Peyer's patch (tissue), 4 donors: ENCODE data around the gene RPSA. TPM values are rescaled to one million over a fixed set of nuclear protein-coding genes. Genes with fewer than 3 reads are reported as not detected.
"Not testable (repeated sequence)": the region's sequence is repeated elsewhere in the genome, so short reads cannot be mapped to it uniquely, and the experiment has no call there.

Experiments
- DNase-seq, 3 donors: peaks; one replicate each; pipeline ENCODE4 v3.0.0-alpha.2; 2017 to 2019
- H3K27ac ChIP-seq, 4 donors: fragments of 200-600 bp; sonication (generic); one replicate each; pipeline ENCODE4 v1.5.1; 2016 to 2019
- H3K27me3 ChIP-seq, 2 donors: fragments of 200-600 bp; sonication (generic); one replicate each; pipeline ENCODE4 v1.5.1; 2019
- H3K36me3 ChIP-seq, 3 donors: fragments of 200-600 bp; sonication (generic); one replicate each; pipeline ENCODE4 v1.5.1; 2016 to 2019
- H3K4me1 ChIP-seq, 4 donors: fragments of 200-600 bp; sonication (generic); one replicate each; pipeline ENCODE4 v1.5.1; 2016 to 2019
- H3K4me3 ChIP-seq, 4 donors: fragments of 200-600 bp; sonication (generic); 1 replicate in 3 of 4; 2 replicates in 1 of 4; pipeline ENCODE4 v1.5.1; 2016 to 2019; ENCODE audit warnings: mild to moderate bottlenecking in 1 of 4
- H3K9me3 ChIP-seq, 4 donors: fragments of 200-600 bp; sonication (generic); one replicate each; pipeline ENCODE4 v1.5.1; 2016 to 2019; ENCODE audit warnings: mild to moderate bottlenecking in 1 of 4
- POLR2A ChIP-seq, 2 donors: fragments of 450-650 bp; IDR thresholded peaks; one replicate each; pipeline ENCODE4 v1.5.1; 2017; ENCODE audit warnings: antibody characterized with exemption in 2 of 2, mild to moderate bottlenecking in 2 of 2, moderate library complexity in 2 of 2
- total RNA-seq, 4 donors: library from RNA; depleted of rRNA; stranded (reverse); fragments of >200 nt; gene quantifications; one replicate each; pipeline ENCODE4 v1.1.0, GENCODE V29; 2016
- TF ChIP-seq, protein P1 (sequence below), 6 experiments: fragments of 450-650 bp in 4 of 6; fragments of 200-600 bp in 2 of 6; sonication (generic) in 1 of 6; IDR thresholded peaks; one replicate each; pipeline ENCODE4 v1.5.1; 2017 to 2019; ENCODE audit warnings: antibody characterized with exemption in 6 of 6, mild to moderate bottlenecking in 3 of 6, moderate library complexity in 1 of 6

The RPSA gene
- total RNA-seq, 4 donors from 2014 or later: 298 to 1,413 (median 477) TPM

DNA sequence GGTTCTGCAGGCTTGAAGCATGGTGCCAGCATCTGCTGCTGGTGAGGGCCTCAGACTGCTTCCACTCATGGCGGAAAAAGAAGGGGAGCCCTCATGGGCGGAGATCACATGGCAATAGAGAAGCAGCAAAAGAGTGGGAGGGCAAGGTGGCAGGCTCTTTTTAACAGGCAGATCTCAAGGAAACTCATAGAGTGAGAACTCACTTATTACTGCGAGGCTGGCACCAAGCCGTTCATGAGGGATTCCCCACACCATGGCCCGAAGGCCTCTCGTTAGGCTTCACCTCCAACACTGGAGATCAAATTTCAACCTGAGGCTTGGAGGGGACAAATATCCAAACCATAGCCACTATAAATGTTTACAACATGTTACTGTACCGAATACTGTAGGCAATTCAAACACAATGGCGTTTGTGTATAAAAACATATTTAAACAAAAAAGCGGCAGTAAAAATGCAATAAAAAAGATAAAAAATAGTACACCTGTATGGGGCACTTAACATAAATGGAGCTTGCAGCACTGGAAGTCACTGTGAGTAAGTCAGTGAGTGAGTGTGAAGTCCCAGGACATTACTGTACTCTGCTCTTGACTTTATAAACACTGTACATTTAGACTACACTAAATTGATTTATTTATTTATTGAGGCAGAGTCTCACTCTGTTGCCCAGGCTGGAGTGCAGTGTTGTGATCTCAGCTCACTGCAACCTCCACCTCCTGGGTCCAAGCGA, 42.1 kb downstream of the RPSA start:
- H3K27ac ChIP-seq: no peak overlapping the region
- H3K36me3 ChIP-seq: no peaks in the 10 kb centered on the region
- no peaks in the 10 kb centered on the region for H3K4me1 ChIP-seq
- no peak for DNase-seq
- no peak overlapping the region for H3K4me3 ChIP-seq
- H3K27me3 ChIP-seq: no peaks in the 10 kb centered on the region
- TF ChIP-seq, protein P1, sequence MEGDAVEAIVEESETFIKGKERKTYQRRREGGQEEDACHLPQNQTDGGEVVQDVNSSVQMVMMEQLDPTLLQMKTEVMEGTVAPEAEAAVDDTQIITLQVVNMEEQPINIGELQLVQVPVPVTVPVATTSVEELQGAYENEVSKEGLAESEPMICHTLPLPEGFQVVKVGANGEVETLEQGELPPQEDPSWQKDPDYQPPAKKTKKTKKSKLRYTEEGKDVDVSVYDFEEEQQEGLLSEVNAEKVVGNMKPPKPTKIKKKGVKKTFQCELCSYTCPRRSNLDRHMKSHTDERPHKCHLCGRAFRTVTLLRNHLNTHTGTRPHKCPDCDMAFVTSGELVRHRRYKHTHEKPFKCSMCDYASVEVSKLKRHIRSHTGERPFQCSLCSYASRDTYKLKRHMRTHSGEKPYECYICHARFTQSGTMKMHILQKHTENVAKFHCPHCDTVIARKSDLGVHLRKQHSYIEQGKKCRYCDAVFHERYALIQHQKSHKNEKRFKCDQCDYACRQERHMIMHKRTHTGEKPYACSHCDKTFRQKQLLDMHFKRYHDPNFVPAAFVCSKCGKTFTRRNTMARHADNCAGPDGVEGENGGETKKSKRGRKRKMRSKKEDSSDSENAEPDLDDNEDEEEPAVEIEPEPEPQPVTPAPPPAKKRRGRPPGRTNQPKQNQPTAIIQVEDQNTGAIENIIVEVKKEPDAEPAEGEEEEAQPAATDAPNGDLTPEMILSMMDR (IDR thresholded peaks at IDR 0.05): no peak
- TF ChIP-seq POLR2A (IDR thresholded peaks at IDR 0.05): no peak
- no peaks in the 10 kb centered on the region for H3K9me3 ChIP-seq

- Histone ChIP-seq H3K27ac (no peak overlapping the region), H3K36me3 (no peaks in the 10 kb centered on the region), H3K9me3 (no peaks in the 10 kb centered on the region), H3K4me1 (no peaks in the 10 kb centered on the region), H3K4me3 (no peak overlapping the region), H3K27me3 (no peaks in the 10 kb centered on the region)
- no peak for TF ChIP-seq POLR2A (IDR thresholded peaks at IDR 0.05)
- TF ChIP-seq, protein P1 (IDR thresholded peaks at IDR 0.05): no peak
- no peak for DNase-seq
Observed at GRCh38 chr3:39449796-39450195, 43.3 kb downstream of the RPSA start.

- Histone ChIP-seq H3K27ac (no peak overlapping the region), H3K27me3 (no peaks in the 10 kb centered on the region), H3K36me3 (no peaks in the 10 kb centered on the region), H3K9me3 (no peaks in the 10 kb centered on the region), H3K4me3 (no peak overlapping the region), H3K4me1 (no peaks in the 10 kb centered on the region)
- no peak for DNase-seq
- TF ChIP-seq POLR2A (IDR thresholded peaks at IDR 0.05): no peak
- TF ChIP-seq, protein P1 (IDR thresholded peaks at IDR 0.05): no peak
Observed at GRCh38 chr3:39453134-39453533, 46.6 kb downstream of the RPSA start.

DNA sequence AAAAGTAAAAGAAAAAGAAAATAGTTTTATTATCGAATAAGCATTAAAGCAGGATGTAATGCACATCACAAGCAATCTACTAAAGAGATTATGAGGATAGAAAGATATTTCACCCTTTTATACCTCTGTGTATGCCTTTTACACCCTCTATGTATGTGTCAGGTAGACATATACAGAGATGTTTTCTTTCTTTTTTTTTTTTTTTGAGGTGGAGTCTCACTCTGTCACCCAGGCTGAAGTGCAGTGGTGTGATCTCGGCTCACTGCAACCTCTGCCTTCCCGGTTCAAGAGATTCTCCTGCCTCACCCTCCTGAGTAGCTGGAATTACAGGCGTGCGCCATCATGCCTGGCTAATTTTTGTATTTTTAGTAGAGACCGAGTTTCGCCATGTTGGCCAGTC, 47.4 kb downstream of the RPSA start:
- DNase-seq, H3K36me3 ChIP-seq, H3K27ac ChIP-seq: not testable (repeated sequence)

GRCh38 chr3:39454591-39455217, 48.2 kb downstream of the RPSA start:
- H3K4me1 ChIP-seq: no peaks in the 10 kb centered on the region
- DNase-seq: no peak
- H3K27me3 ChIP-seq: no peaks in the 10 kb centered on the region
- no peaks in the 10 kb centered on the region for H3K36me3 ChIP-seq
- H3K9me3 ChIP-seq: no peaks in the 10 kb centered on the region
- TF ChIP-seq, protein P1 (IDR thresholded peaks at IDR 0.05): no peak
- TF ChIP-seq POLR2A (IDR thresholded peaks at IDR 0.05): no peak
- no peak overlapping the region for H3K4me3 ChIP-seq
- H3K27ac ChIP-seq: no peak overlapping the region

More for the DNA sequence above, 47.4 kb downstream of the RPSA start:
- H3K4me3 ChIP-seq, H3K27me3 ChIP-seq, H3K9me3 ChIP-seq, H3K4me1 ChIP-seq: not testable (repeated sequence)

DNA sequence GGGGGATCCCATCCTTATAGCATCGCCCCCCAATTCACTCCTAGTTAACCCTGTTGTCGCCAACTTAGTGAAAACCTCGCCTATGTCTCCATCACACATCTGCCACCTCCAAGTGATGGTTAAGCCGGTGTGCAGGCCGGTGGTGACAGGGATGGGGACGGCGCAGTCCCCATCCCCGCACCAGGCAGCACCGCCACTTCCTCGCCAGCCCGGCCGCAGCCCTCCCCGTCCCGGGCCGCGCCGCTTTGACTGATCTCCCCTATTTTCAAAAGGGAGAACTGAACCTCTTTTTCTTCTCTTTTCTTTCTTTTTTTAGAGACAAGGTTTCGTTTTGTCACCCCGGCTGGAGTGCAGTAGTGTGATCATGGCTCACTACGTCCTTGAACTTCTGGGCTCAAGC, 49.6 kb downstream of the RPSA start:
- no peak overlapping the region for H3K4me3 ChIP-seq
- H3K27me3 ChIP-seq: no peaks in the 10 kb centered on the region
- H3K4me1 ChIP-seq: no peaks in the 10 kb centered on the region
- no peak overlapping the region for H3K27ac ChIP-seq
- H3K9me3 ChIP-seq: no peaks in the 10 kb centered on the region
- TF ChIP-seq, protein P1 (IDR thresholded peaks at IDR 0.05): no peak
- TF ChIP-seq POLR2A (IDR thresholded peaks at IDR 0.05): no peak
- H3K36me3 ChIP-seq: no peaks in the 10 kb centered on the region
- no peak for DNase-seq
